ENCODE results near the gene TENM4. TPM values are rescaled to one million over a fixed set of nuclear protein-coding genes. Genes with fewer than 3 reads are reported as not detected.

Gene TENM4
- total RNA-seq, 1 donor from 2014 or later = 5.1 TPM

DNA sequence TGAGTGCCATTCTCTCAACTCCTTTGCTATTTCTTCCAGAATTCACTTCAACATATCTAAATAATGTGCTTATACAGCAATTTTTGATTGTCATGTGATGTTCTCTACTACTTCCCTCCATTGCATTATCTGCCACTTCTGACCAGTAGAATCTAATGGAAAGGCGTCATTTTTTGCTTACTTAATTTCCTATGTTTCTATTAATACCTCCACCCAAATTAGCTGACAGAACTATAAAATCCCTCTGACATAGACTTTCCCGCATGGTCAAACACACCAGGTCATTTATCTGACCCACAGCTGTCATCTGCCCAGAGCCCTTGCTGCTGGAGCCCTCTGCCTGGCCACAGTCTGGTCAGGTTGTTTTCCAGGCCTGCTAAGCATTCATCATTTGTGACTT lies 607.6 kb downstream of the TENM4 start:
- H3K36me3 ChIP-seq = no peaks in the 10 kb centered on the region
- no peaks in the 10 kb centered on the region for H3F3A ChIP-seq (ENCODE audit: low read depth)
- Mint-ChIP-seq H3K27ac (no peak overlapping the region), H3K4me3 (no peak overlapping the region), H3K4me1 (peaks cover 15% of the 10 kb centered on the region), H3K27me3 (ENCODE audit: insufficient read depth, low read depth) (no peaks in the 10 kb centered on the region), H3K9me3 (no peaks in the 10 kb centered on the region), H3K36me3 (peaks cover 10% of the 10 kb centered on the region)
- H3K79me2 ChIP-seq (ENCODE audit: low read depth) = no peaks in the 10 kb centered on the region
- H3K4me3 ChIP-seq = no peak overlapping the region
- H3K4me2 ChIP-seq = no peak overlapping the region
- TF ChIP-seq, protein P1, sequence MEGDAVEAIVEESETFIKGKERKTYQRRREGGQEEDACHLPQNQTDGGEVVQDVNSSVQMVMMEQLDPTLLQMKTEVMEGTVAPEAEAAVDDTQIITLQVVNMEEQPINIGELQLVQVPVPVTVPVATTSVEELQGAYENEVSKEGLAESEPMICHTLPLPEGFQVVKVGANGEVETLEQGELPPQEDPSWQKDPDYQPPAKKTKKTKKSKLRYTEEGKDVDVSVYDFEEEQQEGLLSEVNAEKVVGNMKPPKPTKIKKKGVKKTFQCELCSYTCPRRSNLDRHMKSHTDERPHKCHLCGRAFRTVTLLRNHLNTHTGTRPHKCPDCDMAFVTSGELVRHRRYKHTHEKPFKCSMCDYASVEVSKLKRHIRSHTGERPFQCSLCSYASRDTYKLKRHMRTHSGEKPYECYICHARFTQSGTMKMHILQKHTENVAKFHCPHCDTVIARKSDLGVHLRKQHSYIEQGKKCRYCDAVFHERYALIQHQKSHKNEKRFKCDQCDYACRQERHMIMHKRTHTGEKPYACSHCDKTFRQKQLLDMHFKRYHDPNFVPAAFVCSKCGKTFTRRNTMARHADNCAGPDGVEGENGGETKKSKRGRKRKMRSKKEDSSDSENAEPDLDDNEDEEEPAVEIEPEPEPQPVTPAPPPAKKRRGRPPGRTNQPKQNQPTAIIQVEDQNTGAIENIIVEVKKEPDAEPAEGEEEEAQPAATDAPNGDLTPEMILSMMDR (IDR thresholded peaks at IDR 0.05) = no peak
- TF ChIP-seq EZH2 (IDR thresholded peaks at IDR 0.05) (no peak), EZH2phosphoT487 (IDR thresholded peaks at IDR 0.05) (no peak)
- no peaks in the 10 kb centered on the region for H4K20me1 ChIP-seq (ENCODE audit: low read depth)
- no peak for DNase-seq (ENCODE audit: low spot score)
- H3K9me3 ChIP-seq (ENCODE audit: low read depth) = no peaks in the 10 kb centered on the region
- H3K27me3 ChIP-seq = no peaks in the 10 kb centered on the region
- H3K27ac ChIP-seq = no peak overlapping the region
- H3K9ac ChIP-seq = no peak overlapping the region
- peaks cover 10% of the 10 kb centered on the region for H3K4me1 ChIP-seq
- H2AFZ ChIP-seq (replicated peaks) = no peak overlapping the region

DNA sequence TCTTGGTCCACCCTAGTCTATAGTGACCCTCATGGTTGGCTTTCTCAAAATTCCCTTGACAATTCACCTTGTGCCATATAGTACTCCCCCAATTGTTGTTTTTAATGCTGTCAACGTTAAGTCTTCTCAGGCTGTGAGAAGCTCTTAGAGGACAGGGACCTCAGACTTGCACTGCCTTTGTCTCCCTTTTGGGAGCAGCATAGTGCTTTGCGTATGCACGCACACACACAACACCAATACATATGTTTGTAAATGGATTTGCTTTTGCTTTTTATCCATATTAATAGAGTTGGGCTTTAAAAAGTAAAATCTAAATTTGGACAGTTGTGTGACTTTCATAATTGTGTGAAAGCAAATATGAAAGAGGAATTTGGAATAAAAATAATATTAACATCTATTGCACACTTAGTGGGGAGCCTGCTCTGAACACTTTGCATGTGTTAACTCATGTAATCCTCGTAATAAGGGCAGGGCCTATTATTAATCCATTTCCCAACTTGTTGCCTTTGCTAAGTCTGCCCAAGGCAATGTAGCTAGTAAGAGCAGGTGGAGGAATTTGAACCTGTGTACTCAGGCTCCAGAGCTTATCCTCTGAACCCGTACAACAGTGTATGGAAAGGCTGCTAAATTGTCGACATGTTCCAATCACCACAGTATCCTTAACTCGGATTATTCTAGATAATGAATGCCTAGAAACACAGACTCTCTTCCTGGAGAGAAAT lies 608.4 kb downstream of the TENM4 start:
- Mint-ChIP-seq H3K4me3 (no peak overlapping the region), H3K36me3 (peaks cover 10% of the 10 kb centered on the region), H3K4me1 (peaks cover 15% of the 10 kb centered on the region), H3K9me3 (no peaks in the 10 kb centered on the region), H3K27ac (no peak overlapping the region), H3K27me3 (ENCODE audit: insufficient read depth, low read depth) (no peaks in the 10 kb centered on the region)
- H3K9me3 ChIP-seq (ENCODE audit: low read depth) = no peaks in the 10 kb centered on the region
- no peak overlapping the region for H3K4me3 ChIP-seq
- no peaks in the 10 kb centered on the region for H3K79me2 ChIP-seq (ENCODE audit: low read depth)
- H3K4me2 ChIP-seq = no peak overlapping the region
- DNase-seq (ENCODE audit: low spot score) = no peak
- peaks cover 10% of the 10 kb centered on the region for H3K4me1 ChIP-seq
- H3K27ac ChIP-seq = no peak overlapping the region
- no peaks in the 10 kb centered on the region for H3K27me3 ChIP-seq
- H3K36me3 ChIP-seq = no peaks in the 10 kb centered on the region
- no peaks in the 10 kb centered on the region for H4K20me1 ChIP-seq (ENCODE audit: low read depth)
- no peak overlapping the region for H3K9ac ChIP-seq
- H2AFZ ChIP-seq (replicated peaks) = no peak overlapping the region
- no peaks in the 10 kb centered on the region for H3F3A ChIP-seq (ENCODE audit: low read depth)
- TF ChIP-seq, protein P1 (IDR thresholded peaks at IDR 0.05) = peak; percentile 31
- TF ChIP-seq EZH2 (IDR thresholded peaks at IDR 0.05) = no peak

DNA sequence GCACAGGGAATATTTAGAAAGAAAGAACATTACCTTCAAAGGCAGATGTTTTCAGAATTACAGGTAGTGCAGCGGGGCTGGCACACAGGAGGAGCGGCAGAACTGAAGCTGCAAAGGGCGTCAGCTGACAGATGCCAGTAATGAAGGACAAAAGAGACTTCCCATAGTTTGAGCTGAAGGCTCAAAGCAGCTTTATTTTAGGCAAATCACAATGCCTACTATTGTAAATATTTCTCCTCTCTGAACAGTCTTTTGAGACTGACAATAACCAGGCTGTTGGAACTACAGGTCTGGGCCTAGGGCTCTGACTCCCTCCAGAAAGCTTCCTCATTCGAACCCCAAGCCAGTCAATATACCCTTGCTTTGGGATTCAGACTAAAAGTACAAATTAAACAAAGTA lies 609.3 kb downstream of the TENM4 start:
- no peaks in the 10 kb centered on the region for H3K9me3 ChIP-seq (ENCODE audit: low read depth)
- no peak overlapping the region for H3K9ac ChIP-seq
- Mint-ChIP-seq H3K4me3 (no peak overlapping the region), H3K9me3 (no peaks in the 10 kb centered on the region), H3K27me3 (ENCODE audit: insufficient read depth, low read depth) (no peaks in the 10 kb centered on the region), H3K27ac (no peak overlapping the region), H3K4me1 (peaks cover 15% of the 10 kb centered on the region), H3K36me3 (peaks cover 5% of the 10 kb centered on the region)
- no peaks in the 10 kb centered on the region for H3F3A ChIP-seq (ENCODE audit: low read depth)
- no peak overlapping the region for H3K4me2 ChIP-seq
- no peak for DNase-seq (ENCODE audit: low spot score)
- H3K27ac ChIP-seq = no peak overlapping the region
- no peak overlapping the region for H3K4me3 ChIP-seq
- no peaks in the 10 kb centered on the region for H3K27me3 ChIP-seq
- H3K36me3 ChIP-seq = no peaks in the 10 kb centered on the region
- TF ChIP-seq EZH2phosphoT487 (IDR thresholded peaks at IDR 0.05) (no peak), EZH2 (IDR thresholded peaks at IDR 0.05) (no peak)
- TF ChIP-seq, protein P1 (IDR thresholded peaks at IDR 0.05) = no peak
- H3K4me1 ChIP-seq = peaks cover 10% of the 10 kb centered on the region
- no peaks in the 10 kb centered on the region for H4K20me1 ChIP-seq (ENCODE audit: low read depth)
- H3K79me2 ChIP-seq (ENCODE audit: low read depth) = no peaks in the 10 kb centered on the region
- H2AFZ ChIP-seq (replicated peaks) = no peak overlapping the region

All from neural progenitor cell (in vitro differentiated cells).